Brain microvascular endothelial cell (primary cell): ENCODE results near the gene ANKRD22.
A peak's percentile ranks its signal among the peaks of the same experiment; 100 is the strongest.

Experiments
- DNase-seq: peaks from one replicate; pipeline ENCODE4 v3.0.0-alpha.2; 2020
- H3K27ac ChIP-seq: fragments of 250-450 bp; sonication (Bioruptor Pico); 2 replicates; pipeline ENCODE4 v1.5.1; 2020; ENCODE audit warnings: mild to moderate bottlenecking, moderate library complexity
- H3K27me3 ChIP-seq: fragments of 250-450 bp; sonication (Bioruptor Pico); replicated peaks from 2 replicates; pipeline ENCODE4 v1.5.1; 2020; ENCODE audit warnings: mild to moderate bottlenecking
- H3K36me3 ChIP-seq: fragments of 250-450 bp; sonication (Bioruptor Pico); replicated peaks from 2 replicates; pipeline ENCODE4 v1.5.1; 2020; ENCODE audit warnings: mild to moderate bottlenecking
- H3K4me3 ChIP-seq: 2 replicates; pipeline ENCODE4 v1.5.1; 2011; ENCODE audit warnings: low read depth, mild to moderate bottlenecking, control low read depth, low read length, moderate library complexity
- CTCF ChIP-seq: IDR thresholded peaks from 2 replicates; pipeline ENCODE4 v1.5.1; 2011; ENCODE audit warnings: low read depth, mild to moderate bottlenecking, moderate library complexity, low read length, control low read depth, inconsistent platforms; ENCODE audit errors: missing control alignments
- in situ Hi-C: cut with HindIII; loops from 2 replicates; pipeline ENCODE4 v1.10.0; 2017; ENCODE audit warnings: low sequenced_read_pairs, low pct_ligation_motif_present

ANKRD22 gene

GRCh38 chr10:88851706-88852105 lies at the start of gene ANKRD22:
Gene ANKRD22, minus strand, starts transcription at chr10:88851844. Its CDS starts 237 bp downstream, at chr10:88851607.
- no peak within 1 kb of the TSS for H3K27ac ChIP-seq
- H3K4me3 ChIP-seq: no peak within 1 kb of the TSS
- no peaks in the 10 kb centered on the region for H3K36me3 ChIP-seq
- no peaks in the 10 kb centered on the region for H3K27me3 ChIP-seq
- in situ Hi-C loops: no loop called here
- TF ChIP-seq CTCF: no peak
- DNase-seq: peak; percentile 44

DNA sequence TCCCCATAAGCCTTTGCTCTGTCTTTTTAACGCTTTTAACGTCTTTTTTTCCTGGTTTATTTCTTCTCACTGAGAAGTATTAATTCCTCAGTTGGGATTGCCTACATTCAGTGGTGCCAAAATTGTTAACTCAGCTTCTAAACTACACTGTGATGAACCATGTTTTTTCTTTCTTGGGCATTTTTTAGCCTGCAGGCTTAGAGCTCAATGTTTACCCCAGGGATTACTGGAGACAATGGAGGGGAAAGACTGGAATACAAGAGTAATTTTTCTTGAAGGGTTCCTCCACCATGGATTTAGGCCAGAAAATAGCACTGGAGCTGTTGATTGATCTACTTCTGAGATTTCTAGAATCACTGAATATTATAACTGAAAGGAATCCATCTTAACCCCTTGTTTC lies 48.2 kb upstream of the ANKRD22 start:
- no peak overlapping the region for H3K4me3 ChIP-seq
- no peak for TF ChIP-seq CTCF
- H3K27ac ChIP-seq: no peak overlapping the region
- in situ Hi-C loops: no loop called here
- peaks cover 6% of the 10 kb centered on the region for H3K36me3 ChIP-seq
- no peaks in the 10 kb centered on the region for H3K27me3 ChIP-seq
- no peak for DNase-seq

DNA sequence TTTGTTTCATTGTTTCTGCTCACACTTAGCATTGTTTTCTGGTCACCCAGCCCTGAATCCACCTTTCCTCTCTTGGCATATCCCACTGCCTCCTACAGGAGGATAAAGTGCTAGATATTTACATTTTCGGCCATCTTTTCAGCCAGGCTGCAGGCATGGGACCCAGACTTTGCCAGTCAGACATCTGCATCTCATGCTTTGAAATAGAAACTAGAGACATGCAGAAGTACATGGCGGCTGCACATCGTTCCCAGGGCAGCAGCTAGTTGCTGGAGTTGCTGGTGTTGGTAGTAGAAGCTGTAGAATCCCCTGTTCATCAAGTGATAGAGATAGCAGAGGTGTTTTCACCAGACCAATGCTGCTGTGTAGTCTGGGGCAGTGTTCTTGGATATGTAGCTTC lies 47.1 kb upstream of the ANKRD22 start:
- peaks cover under 1% of the 10 kb centered on the region for H3K36me3 ChIP-seq
- H3K27me3 ChIP-seq: no peaks in the 10 kb centered on the region
- no peak for TF ChIP-seq CTCF
- no peak overlapping the region for H3K27ac ChIP-seq
- in situ Hi-C loops: no loop called here
- no peak for DNase-seq
- H3K4me3 ChIP-seq: no peak overlapping the region

- TF ChIP-seq CTCF: no peak
- no peak for DNase-seq
- in situ Hi-C loops: no loop called here
- H3K27me3 ChIP-seq: no peaks in the 10 kb centered on the region
- no peak overlapping the region for H3K27ac ChIP-seq
- no peaks in the 10 kb centered on the region for H3K36me3 ChIP-seq
- no peak overlapping the region for H3K4me3 ChIP-seq
These were observed 45.6 kb upstream of the ANKRD22 start for GRCh38 chr10:88896994-88897853.

GRCh38 chr10:88896372-88896993 lies 44.8 kb upstream of the ANKRD22 start:
- Histone ChIP-seq H3K36me3 (no peaks in the 10 kb centered on the region), H3K4me3 (no peak overlapping the region), H3K27me3 (no peaks in the 10 kb centered on the region), H3K27ac (no peak overlapping the region)
- in situ Hi-C loops: no loop called here
- no peak for TF ChIP-seq CTCF
- DNase-seq: no peak
